T-helper 22 cell (primary cell): Measurements from ENCODE around the gene RUFY2.
A peak's percentile ranks its signal among the peaks of the same experiment; 100 is the strongest.
"Not testable (repeated sequence)": the region's sequence is repeated elsewhere in the genome, so short reads cannot be mapped to it uniquely, and the experiment has no call there.

Experiments
- DNase-seq: peaks from one replicate; pipeline ENCODE4 v3.0.0-alpha.2; 2020; ENCODE audit warnings: low read depth

The RUFY2 gene, protein sequence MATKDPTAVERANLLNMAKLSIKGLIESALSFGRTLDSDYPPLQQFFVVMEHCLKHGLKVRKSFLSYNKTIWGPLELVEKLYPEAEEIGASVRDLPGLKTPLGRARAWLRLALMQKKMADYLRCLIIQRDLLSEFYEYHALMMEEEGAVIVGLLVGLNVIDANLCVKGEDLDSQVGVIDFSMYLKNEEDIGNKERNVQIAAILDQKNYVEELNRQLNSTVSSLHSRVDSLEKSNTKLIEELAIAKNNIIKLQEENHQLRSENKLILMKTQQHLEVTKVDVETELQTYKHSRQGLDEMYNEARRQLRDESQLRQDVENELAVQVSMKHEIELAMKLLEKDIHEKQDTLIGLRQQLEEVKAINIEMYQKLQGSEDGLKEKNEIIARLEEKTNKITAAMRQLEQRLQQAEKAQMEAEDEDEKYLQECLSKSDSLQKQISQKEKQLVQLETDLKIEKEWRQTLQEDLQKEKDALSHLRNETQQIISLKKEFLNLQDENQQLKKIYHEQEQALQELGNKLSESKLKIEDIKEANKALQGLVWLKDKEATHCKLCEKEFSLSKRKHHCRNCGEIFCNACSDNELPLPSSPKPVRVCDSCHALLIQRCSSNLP

DNA sequence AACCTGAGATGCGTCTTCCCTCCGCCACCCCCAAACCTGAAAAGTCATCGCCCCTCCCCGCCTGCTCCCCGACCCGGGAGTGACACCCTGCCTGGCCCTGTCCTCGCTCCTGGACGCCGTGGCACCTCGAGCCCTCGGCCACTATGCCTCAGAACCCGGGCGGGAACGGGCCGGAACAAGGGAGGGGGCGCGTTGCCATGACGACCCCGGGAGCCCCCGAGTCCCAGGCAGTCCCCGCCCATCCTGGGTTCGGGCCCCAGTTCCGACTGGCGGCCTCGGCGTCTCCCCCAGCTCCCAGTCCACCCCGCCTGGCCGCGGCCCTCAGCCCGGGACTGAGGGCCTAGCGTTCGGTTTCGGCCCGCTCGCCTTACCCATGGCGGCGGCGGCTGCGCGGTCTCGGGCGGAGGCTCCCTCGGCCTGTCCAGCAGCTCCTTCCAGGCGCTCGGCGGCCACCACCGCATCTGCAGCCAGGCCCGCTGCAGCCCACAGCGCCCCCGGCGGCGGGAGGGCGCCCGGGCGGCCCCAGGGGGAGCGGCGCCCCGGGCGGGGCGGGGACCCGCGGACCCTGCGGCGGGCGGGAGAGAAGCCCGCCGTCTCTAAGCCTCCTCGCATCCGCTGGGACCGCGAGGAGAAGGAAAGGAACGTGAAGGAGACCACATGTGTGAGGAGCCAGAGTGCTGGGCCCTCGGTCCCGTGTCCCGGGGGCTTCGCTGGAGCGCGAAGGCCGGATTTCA lies at the start of gene RUFY2:
TSS of gene RUFY2 (minus strand) at position 463 of the 734 bp plus-strand sequence. CDS start at position 375, 88 bp downstream.
- peak; percentile 52 for DNase-seq

DNA sequence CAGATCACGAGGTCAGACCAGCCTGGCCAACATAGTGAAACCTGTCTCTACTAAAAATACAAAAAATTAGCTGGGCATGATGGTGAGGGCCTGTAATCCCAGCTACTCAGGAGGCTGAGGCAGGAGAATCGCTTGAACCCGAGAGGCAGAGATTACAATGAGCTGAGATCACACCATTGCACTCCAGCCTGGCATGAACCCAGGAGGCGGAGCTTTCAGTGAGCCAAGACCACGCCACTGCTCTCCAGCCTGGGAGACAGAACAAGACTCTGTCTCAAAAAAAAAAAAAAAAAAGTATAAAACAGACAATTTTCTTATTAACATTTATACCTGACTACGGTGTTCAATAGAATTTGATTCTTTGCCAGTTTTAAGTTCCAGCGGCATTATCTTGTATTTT lies 42.6 kb upstream of the RUFY2 start:
- not testable (repeated sequence) for DNase-seq

DNA sequence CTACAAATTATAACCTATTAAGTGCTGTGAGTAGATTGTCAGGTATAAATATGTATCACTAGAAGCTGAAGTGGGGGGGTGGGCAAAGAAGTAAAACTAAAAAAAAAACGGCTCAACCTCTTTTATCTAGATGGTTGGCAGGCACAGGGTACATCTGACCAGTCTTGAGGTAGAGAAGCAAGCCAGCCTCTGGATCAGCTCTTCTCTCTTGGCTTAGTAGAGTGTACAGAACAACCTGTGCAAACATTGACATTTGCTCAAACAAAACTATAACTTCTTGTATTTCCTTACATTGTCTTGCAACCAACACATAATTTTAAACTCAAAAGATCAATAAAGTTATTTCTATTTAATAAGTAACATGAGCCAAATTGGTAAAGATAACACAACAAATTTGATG lies 39.1 kb upstream of the RUFY2 start:
- no peak for DNase-seq

DNA sequence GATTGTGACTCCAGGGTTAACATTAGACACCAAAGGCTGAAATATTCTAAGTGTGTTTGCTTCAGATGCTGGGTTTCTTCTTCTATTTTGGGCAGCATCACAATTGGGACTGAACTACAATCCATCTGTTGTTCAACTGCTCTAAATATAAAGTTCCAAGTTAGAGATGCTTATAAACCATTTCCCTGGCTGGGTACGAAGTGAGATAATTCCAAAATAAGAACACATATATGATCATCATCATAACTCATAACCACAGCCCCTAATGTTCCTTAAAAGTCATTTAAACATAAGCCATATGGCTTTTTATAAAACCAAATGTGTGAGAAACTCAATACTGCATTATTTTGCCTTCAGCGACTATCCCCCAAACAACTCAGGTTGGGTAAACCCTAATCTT lies 35.9 kb upstream of the RUFY2 start:
- DNase-seq = no peak

DNA sequence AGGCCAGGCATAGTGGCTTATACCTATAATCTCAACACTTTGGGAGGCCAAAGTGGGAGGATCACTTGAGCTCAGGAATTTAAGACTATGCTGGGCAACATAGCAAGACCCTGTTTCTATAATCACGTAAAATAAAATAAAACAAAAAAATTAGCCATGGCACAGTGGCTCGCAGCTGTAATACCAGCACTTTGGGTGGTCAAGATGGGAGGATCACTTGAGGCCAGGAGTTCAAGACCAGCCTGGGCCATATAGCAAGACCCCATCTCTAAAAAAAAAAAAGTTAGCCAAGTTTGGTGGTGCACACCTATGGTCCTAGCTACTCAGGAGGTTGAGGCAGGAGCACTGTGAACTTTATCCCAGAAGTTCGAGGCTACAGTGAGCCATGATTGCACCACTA lies 33.8 kb upstream of the RUFY2 start:
- DNase-seq = no peak

DNA sequence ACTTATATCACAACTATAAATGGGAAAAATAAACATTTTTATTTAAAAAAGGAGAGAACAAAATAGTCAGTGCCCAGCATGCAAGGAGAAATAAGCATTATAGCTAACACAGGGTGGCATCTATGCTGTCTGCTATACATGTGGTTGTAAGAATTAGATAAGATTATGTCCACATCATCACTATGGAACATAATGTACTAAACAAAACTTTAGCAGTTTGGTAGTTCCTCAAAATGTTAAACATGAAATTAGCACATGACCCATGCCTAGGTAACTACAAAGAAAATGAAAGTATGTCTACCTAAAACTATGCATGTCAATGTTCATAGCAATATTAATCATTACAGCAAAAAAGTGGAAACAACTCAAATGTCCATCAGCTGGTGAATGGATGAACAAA lies 28.7 kb upstream of the RUFY2 start:
- DNase-seq = no peak

DNA sequence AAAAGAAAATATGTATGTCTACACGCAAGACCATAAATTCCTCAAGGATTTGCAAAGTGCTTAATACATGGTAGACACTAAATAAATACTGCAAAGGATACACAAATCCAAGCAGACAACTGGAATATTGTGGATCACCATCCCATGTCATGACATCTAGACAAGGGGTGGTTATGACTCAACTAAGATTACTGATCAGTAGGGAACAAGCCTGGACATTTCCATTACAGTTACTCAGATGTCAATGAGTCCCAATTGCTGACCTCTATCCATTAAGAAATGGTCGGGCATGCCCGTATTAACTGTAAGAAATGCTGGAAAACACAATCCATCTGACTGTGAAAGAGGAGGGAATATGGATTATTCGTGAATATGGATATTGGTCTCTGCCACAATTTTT lies 27.6 kb upstream of the RUFY2 start:
- no peak for DNase-seq

DNA sequence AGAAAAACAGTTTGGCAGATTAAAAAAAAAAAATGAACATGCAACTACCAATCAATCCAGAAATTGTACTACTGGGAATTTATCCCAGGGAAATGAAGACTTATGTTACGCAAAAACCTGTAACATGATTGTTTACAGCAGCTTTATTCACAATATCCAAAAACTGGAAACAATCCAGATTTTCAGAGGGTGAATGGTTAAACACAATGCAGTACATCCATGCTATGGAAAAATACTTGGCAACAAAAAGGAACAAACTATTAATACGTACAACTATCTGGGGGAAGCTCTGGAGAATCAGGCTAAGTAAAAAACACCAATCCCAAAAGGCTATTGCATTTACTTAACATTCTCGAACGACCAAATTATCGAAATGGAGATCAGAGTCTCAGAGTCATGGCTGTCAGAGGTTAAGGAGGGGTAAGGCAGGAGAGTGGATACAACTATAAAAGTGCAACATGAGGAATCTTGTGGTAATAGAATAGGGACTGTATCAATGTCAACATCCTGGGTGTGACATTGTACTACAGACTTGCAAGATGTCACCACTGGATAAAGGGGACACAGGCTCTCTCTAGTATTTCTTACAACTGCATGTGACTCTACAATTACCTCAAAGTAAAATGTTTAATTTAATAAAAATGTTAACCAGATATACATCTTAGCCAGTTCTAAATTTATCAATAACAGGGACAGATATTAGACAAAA lies 21.5 kb upstream of the RUFY2 start:
- DNase-seq = no peak

DNA sequence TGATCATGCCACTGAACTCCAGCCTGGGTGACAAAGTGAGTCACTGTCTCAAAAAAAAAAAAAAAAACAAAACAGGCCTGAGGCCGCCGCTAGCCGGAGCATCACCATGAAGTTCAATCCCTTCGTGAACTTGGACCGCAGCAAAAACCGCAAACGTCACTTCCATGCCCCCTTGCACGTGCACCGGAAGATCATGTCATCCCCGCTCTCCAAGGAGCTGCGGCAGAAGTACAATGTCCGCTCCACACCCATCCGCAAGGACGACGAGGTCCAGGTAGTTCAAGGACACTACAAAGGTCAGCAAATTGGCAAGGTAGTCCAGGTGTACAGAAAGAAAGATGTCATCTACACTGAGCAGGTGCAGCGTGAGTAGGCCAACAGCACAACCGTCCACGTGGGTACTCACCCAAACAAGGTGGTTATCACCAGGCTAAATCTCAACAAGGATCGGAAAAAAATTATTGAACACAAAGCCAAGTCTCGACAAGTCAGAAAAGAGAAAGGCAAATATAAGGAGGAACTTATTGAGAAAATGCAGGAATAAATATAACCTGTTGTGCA lies 17.5 kb upstream of the RUFY2 start:
- DNase-seq = no peak

DNA sequence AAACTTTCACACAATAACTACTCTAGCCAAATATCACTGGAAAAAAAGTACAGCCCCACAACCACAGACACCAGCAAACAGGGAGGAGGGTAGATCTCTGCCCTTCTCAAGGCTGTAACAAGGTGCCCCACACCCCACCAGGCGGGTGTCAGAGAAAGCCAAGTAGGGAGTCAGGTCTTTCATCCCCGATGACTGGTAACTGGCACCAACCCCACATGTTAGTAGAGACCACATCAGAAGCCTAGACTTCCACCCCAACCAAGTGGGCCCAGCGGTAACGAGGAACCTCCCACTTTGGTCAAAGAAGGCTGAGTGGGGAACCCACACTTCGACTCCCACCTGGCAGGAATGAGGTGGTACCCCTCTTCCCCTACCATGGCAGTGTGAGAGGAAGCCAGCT lies 16.4 kb upstream of the RUFY2 start:
- no peak for DNase-seq

DNA sequence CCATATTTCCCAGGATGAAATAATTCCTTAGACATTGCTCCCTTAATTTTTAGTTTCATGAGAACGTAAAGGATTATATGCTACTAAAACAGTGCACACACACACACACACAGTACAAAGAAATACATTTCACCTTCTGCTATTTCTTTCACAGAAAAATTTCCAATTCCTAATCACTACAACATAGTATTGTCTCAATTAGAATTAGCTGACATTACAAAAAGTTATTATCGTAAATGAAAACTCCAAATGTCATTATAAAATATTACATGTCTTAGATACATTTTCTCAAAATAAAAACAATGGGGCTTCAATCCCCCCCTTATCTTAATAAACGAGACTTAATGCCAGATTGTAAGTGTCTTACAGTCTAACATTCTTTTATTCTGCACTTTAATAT lies 12.3 kb upstream of the RUFY2 start:
- no peak for DNase-seq

DNA sequence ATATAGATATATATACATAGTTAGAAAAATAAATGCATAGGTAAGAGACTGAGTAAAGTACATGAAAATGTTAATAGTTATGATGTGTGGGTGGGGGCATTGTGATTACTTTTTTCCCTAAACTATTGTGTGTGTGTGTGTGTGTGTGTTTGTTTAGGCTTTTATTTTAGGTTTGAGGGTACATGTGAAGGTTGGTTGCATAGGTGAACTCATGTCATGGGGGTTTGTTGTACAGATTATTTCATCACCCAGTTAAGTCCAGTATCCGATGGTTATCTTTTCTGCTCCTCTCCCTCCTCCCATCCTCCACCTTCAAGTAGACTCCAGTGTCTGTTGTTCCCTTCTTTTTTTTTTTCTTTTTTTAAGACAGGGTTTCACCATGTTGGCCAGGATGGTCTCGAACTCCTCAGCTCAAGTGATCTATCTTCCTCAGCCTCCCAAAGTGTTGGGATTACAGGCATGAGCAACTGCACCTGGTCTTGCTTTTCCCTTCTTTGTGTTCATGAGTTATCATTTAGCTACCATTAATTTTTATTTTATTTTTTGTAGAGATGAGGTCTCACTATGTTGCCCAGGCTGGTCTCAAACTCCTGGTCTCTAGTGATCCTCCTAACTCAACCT lies 1.9 kb upstream of the RUFY2 start:
- DNase-seq = no peak

DNA sequence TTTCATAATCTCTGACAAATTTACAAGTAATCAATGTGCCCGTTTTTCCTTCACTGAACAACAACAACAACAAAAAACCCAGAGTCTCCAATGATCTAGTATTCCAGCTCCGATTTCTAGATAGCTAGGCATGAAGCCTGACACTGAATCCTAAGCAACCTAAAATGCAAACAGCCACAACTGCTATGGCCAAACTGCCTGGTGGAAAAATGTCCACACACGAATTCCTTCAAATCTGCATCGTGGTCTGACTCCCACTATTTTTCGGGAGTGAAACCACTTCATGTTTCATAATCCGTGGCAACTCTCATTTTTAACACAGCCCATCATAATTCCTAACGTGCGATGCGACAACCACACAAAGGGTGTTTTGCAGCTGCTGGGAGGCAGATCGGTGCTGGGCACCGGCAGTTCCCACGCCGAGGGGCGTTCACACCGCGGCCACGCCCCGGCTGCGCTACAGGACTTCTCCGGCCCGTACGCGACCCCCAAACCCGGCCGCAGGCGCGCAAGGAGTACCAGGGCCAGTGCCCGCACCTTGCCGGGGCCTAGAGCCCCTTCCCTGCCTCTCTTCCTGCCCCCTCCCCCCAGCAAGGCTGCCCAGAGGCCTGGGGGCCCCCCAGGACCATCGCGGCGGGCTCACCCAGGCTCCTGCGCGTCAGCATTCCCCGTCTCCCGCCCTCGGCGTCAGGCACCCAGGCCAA lies 814 bp downstream of the RUFY2 start:
- DNase-seq = no peak

DNA sequence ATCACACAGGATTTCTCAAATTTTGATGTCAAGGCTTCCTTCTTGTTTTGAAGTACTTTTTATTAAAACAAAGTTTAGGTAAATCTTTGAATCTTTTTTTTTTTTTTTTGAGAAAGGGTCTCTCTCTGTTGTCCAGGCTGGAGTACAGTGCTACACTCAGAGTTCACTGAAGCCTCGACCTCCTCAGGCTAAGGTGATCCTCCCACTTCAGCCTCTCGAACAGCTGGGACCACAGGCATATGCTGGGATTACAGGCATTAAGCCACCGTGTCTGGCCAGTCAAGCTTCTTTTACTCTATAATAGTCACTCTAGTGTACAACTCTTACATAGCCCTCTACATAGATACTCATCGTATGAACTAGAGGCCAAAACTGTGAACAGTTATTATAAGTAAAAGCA lies 3.4 kb downstream of the RUFY2 start:
- no peak for DNase-seq

DNA sequence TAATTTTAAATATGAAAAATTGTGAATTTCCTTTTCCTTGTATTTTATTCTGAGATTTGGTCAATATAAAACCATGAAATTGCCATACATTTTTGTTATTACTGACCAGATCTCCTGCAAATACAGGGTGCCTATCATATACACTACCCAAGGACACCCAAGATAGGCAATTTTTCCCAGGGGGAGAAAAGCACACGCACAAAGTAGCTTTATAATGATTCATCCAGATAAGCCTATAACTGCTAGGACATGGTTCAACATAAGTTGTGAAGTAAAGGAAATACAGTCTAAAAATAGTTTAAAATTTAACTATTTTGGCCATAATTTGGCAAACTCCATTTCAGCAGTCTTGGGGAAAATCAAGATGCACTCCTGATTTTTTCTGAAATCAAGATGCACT lies 4.8 kb downstream of the RUFY2 start:
- DNase-seq = no peak

DNA sequence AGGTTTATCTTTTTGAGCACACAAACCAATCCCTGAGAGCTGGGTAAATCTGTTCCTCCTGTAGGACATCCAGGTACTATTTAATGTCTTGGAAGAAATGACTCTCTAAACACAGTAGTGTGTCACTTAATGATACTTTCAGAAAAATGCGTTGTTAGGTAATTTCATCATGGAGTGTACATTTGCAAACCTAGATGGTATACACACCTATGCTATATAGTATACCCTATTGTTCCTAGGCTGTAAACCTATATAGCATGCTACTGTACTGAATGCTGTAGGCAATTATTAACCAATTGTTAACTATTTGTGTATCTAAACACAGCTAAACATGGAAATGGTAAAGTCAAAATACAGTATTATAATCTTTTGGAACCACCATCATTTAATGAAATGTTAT lies 10.1 kb downstream of the RUFY2 start:
- DNase-seq = no peak

DNA sequence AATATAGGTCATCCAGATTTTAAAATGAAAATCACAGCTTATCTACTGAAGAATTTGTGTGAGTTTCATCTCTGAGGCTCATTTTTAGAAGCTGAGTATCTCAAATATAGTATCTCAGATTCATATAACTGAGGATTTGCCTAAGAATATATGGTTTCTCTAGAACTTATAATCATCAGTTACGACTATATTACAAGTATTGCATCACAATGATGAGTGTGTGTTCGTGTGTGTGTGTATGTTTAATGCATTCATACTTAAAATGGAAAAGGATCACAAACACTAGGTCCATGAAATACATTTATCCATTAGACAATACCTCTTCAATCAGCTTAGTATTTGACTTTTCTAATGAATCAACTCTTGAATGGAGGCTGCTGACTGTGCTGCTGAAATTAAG lies 21.3 kb downstream of the RUFY2 start:
- DNase-seq = no peak

DNA sequence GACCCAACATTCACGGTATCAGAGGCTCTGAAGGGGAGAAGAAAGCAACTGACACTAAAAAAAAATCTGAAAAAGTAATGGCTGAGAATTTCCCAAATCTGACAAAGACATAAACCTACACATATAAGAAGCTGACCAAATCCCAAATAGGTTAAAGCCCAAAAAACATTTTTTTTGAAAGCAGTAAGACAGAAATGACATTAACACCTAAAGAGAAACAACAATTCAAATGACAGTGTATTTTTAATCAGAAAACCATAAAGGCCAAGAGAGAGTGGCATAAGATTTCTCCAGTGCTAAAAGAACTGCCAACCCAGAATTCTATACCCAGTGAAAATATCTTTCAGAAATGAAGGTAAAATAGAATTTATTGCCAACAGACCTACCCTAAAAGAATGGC lies 35.5 kb downstream of the RUFY2 start:
- no peak for DNase-seq

DNA sequence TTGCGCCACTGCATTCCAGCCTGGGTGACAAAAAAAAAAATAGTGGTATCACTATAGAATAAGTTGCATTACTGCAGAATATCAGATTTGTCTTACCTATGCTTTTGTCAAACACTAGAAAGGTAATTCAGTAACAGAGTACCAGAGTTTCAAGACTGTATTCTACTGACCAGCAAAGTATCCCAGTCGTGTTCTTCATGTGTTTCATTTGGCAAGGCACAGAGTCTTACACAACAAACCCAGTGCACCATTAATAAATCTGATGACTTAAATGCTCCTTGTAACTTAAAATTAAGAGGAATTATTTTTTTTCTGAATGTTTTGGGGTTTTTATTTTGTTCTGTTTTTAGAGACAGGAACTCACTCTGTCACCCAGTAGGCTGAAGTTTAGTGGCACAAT lies 40.0 kb downstream of the RUFY2 start:
- no peak for DNase-seq

DNA sequence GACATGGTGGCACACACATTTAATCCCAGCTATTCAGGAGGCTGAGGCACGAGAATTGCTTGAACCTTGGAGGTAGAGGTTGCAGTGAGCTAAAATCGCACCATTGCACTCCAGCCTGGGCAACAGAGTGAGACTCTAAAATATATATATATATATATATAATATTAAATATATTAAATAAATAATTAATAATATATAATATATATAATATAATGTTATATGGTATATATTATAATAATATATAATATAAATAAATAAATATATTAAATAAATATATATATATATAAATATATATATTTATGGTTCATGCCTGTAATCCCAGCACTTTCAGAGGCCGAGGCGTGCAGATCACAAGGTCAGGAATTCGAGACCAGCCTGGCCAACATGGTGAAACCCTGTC lies 40.5 kb downstream of the RUFY2 start:
- DNase-seq = no peak

DNA sequence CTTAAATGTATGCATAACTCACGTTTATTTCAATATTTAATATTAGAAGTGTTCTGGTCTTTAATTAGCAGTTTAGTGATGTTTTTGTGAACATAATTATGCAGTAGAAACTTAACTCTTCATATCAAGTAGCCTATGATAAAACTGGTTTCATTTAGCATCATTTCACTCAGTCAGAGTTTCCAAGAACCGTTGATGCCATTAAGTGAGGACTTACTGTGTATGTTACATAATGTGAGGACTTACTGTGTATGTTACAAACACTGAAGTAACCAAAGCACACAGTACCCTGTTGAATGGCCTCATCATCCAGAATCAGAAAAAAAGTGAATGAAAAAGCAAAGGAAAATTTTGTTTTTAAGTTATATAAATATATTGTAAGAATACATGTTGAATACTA lies 41.5 kb downstream of the RUFY2 start:
- no peak for DNase-seq
